HFF-Myc (cell line): ENCODE measurements around the gene OLIG1.

Experiments
- DNase-seq: peaks from one replicate; pipeline ENCODE4 v3.0.0-alpha.2; 2011; ENCODE audit warnings: low read depth; ENCODE audit errors: extremely low read depth
- H3K4me3 ChIP-seq: replicated peaks from 2 replicates; pipeline ENCODE4 v1.5.1; 2011; ENCODE audit warnings: low read depth, mild to moderate bottlenecking, control low read depth, low read length
- CTCF ChIP-seq: IDR thresholded peaks from 2 replicates; pipeline ENCODE4 v1.5.1; 2012; ENCODE audit warnings: mild to moderate bottlenecking, low read depth, low read length, control low read depth; ENCODE audit errors: missing control alignments

The OLIG1 gene

DNA sequence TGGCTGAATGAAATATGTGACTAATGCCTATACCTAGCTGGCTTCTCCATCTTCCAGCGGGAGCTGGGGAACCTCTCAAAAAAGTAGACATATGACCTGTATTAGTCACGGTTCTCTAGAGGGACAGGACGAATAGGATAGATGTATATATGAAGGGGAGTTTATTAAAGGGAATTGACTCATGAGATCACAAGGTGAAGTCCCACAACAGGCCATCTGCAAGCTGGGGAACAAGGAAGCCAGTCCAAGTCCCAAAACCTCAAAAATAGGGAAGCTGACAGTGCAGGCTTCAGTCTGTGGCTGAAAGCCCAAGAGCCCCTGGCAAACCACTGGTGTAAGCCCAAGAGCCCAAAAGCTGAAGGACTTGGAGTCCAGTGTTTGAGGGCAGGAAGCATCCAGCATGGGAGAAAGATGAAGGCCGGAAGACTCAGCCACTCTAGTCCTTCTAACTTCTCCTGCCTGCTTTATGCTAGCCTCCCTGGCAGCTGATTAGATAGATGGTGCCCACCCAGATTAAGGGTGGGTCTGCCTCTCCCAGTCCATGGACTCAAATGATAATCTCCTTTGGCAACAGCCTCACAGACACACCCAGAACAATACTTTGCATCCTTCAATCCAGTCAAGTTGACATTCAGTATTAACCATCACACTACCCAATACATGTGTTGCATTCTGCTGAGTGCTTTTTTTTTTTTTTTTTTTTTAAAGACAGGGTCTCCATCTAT lies 19.6 kb downstream of the OLIG1 start:
- no peak for DNase-seq
- no peak for TF ChIP-seq CTCF

DNA sequence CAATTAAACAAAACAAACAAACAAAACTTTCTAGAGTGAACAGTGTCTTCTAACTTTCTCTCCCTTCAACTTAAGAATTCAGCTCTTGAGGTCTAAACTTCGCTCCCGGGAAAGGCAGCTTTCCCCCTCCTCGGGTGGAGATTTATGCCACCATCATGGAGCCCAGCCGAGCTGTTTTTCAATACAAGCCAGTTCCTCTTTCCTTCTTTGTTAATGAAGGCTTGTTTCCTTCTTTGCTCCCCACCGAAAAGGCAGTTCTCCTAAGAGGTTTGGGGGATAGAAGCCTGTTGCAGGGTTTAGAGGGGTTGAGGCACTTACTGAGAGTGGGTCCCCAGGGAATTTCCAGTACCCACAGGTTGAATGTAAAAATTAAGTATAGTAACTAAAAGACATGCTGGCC lies 26.5 kb downstream of the OLIG1 start:
- no peak for TF ChIP-seq CTCF
- H3K4me3 ChIP-seq = no peak overlapping the region
- DNase-seq = no peak

More for the DNA sequence above, 19.6 kb downstream of the OLIG1 start:
- no peak overlapping the region for H3K4me3 ChIP-seq

- DNase-seq = no peak
- H3K4me3 ChIP-seq = no peak overlapping the region
- TF ChIP-seq CTCF = no peak
These were observed 29.2 kb downstream of the OLIG1 start for GRCh38 chr21:33099131-33099530.

GRCh38 chr21:33101300-33101911 lies 31.5 kb downstream of the OLIG1 start:
- H3K4me3 ChIP-seq = no peak overlapping the region
- TF ChIP-seq CTCF = no peak
- no peak for DNase-seq

- DNase-seq = no peak
- no peak overlapping the region for H3K4me3 ChIP-seq
- TF ChIP-seq CTCF = no peak
These were observed 35.1 kb downstream of the OLIG1 start for GRCh38 chr21:33105088-33105487.

- TF ChIP-seq CTCF = no peak
- DNase-seq = no peak
- no peak overlapping the region for H3K4me3 ChIP-seq
These were observed 38.3 kb downstream of the OLIG1 start for GRCh38 chr21:33108228-33108627.
